ENCODE data around the gene SERPINE1. TPM values are rescaled to one million over a fixed set of nuclear protein-coding genes. Genes with fewer than 3 reads are reported as not detected.

SERPINE1 gene
- total RNA-seq, 1 experiment from 2014 or later = not detected

- Histone ChIP-seq H2AFZ (ENCODE audit: low read length) (0 out of 2 replicates have a peak within 1 kb of the TSS, but pooled peaks have one; percentile 58), H3K36me3 (ENCODE audit: insufficient read depth, low read length) (peaks cover 4% of the 10 kb centered on the region; the same call in 1 of the 2 replicates), H3K9me2 (replicated peaks; ENCODE audit: insufficient read depth, low read length) (no peaks in the 10 kb centered on the region), H4K20me1 (ENCODE audit: insufficient read depth, low read depth, low read length) (no peaks in the 10 kb centered on the region), H3K27ac (ENCODE audit: low read length) (peak within 1 kb of the TSS; percentile 63), H3K27me3 (ENCODE audit: low read length) (no peaks in the 10 kb centered on the region), H3K4me1 (ENCODE audit: low read length) (peaks cover 21% of the 10 kb centered on the region), H3K4me2 (ENCODE audit: low read depth, low read length, poor library complexity, severe bottlenecking) (peak within 1 kb of the TSS; percentile 82), H3K4me3 (ENCODE audit: low read length) (peak within 1 kb of the TSS; percentile 84), H3K79me2 (ENCODE audit: low read length) (peaks cover 24% of the 10 kb centered on the region), H3K9ac (ENCODE audit: low read length) (peak within 1 kb of the TSS; percentile 97), H3K9me3 (ENCODE audit: low read length) (no peaks in the 10 kb centered on the region)
- DNase-seq = peak; percentile 98
Measured at GRCh38 chr7:101153969-101154692, 27.2 kb downstream of the SERPINE1 start, which contains the start of gene AP1S1. Gene AP1S1 (plus strand): TSS chr7:101154476. CDS start chr7:101154515, 39 bp downstream.

GRCh38 chr7:101154693-101155102 lies 27.8 kb downstream of the SERPINE1 start:
- Histone ChIP-seq H3K36me3 (ENCODE audit: insufficient read depth, low read length) (peaks cover 4% of the 10 kb centered on the region; the same call in 1 of the 2 replicates), H3K9me3 (ENCODE audit: low read length) (no peaks in the 10 kb centered on the region), H3K4me3 (ENCODE audit: low read length) (peak overlapping the region; percentile 84), H3K79me2 (ENCODE audit: low read length) (peaks cover 24% of the 10 kb centered on the region), H3K27ac (ENCODE audit: low read length) (peak overlapping the region; percentile 63), H3K4me2 (ENCODE audit: low read depth, low read length, poor library complexity, severe bottlenecking) (peak overlapping the region; percentile 82), H3K4me1 (ENCODE audit: low read length) (peaks cover 21% of the 10 kb centered on the region), H2AFZ (ENCODE audit: low read length) (0 out of 2 replicates have a peak overlapping the region, but pooled peaks have one; percentile 58), H3K27me3 (ENCODE audit: low read length) (no peaks in the 10 kb centered on the region), H4K20me1 (ENCODE audit: insufficient read depth, low read depth, low read length) (no peaks in the 10 kb centered on the region), H3K9ac (ENCODE audit: low read length) (peak overlapping the region; percentile 97), H3K9me2 (replicated peaks; ENCODE audit: insufficient read depth, low read length) (no peaks in the 10 kb centered on the region)
- peak; percentile 63 for DNase-seq

- Histone ChIP-seq H3K27me3 (ENCODE audit: low read length) (no peaks in the 10 kb centered on the region), H3K9ac (ENCODE audit: low read length) (peak overlapping the region; percentile 97), H2AFZ (ENCODE audit: low read length) (no peak overlapping the region), H3K4me3 (ENCODE audit: low read length) (peak overlapping the region; percentile 84), H3K9me2 (replicated peaks; ENCODE audit: insufficient read depth, low read length) (no peaks in the 10 kb centered on the region), H3K36me3 (ENCODE audit: insufficient read depth, low read length) (peaks cover 4% of the 10 kb centered on the region; the same call in 1 of the 2 replicates), H4K20me1 (ENCODE audit: insufficient read depth, low read depth, low read length) (no peaks in the 10 kb centered on the region), H3K4me1 (ENCODE audit: low read length) (peaks cover 21% of the 10 kb centered on the region), H3K4me2 (ENCODE audit: low read depth, low read length, poor library complexity, severe bottlenecking) (peak overlapping the region; percentile 82), H3K79me2 (ENCODE audit: low read length) (peaks cover 24% of the 10 kb centered on the region), H3K9me3 (ENCODE audit: low read length) (no peaks in the 10 kb centered on the region), H3K27ac (ENCODE audit: low read length) (peak overlapping the region; percentile 63)
- DNase-seq = no peak
Measured at GRCh38 chr7:101155303-101155702, 28.4 kb downstream of the SERPINE1 start.

GRCh38 chr7:101156277-101156676 lies 29.4 kb downstream of the SERPINE1 start:
- Histone ChIP-seq H3K4me2 (ENCODE audit: low read depth, low read length, poor library complexity, severe bottlenecking) (no peak overlapping the region), H3K9me2 (replicated peaks; ENCODE audit: insufficient read depth, low read length) (no peaks in the 10 kb centered on the region), H4K20me1 (ENCODE audit: insufficient read depth, low read depth, low read length) (no peaks in the 10 kb centered on the region), H3K79me2 (ENCODE audit: low read length) (peaks cover 24% of the 10 kb centered on the region), H3K36me3 (ENCODE audit: insufficient read depth, low read length) (peaks cover 4% of the 10 kb centered on the region; the same call in 1 of the 2 replicates), H3K27me3 (ENCODE audit: low read length) (no peaks in the 10 kb centered on the region), H3K27ac (ENCODE audit: low read length) (no peak overlapping the region), H2AFZ (ENCODE audit: low read length) (no peak overlapping the region), H3K4me1 (ENCODE audit: low read length) (peaks cover 21% of the 10 kb centered on the region), H3K9ac (ENCODE audit: low read length) (no peak overlapping the region), H3K4me3 (ENCODE audit: low read length) (no peak overlapping the region), H3K9me3 (ENCODE audit: low read length) (no peaks in the 10 kb centered on the region)
- DNase-seq = no peak

GRCh38 chr7:101156866-101157589 lies 30.1 kb downstream of the SERPINE1 start:
- DNase-seq = no peak
- no peaks in the 10 kb centered on the region for H3K9me3 ChIP-seq (ENCODE audit: low read length)
- H3K9me2 ChIP-seq (replicated peaks; ENCODE audit: insufficient read depth, low read length) = no peaks in the 10 kb centered on the region
- no peaks in the 10 kb centered on the region for H3K27me3 ChIP-seq (ENCODE audit: low read length)
- H3K4me2 ChIP-seq (ENCODE audit: low read depth, low read length, poor library complexity, severe bottlenecking) = no peak overlapping the region
- no peaks in the 10 kb centered on the region for H4K20me1 ChIP-seq (ENCODE audit: insufficient read depth, low read depth, low read length)
- H3K27ac ChIP-seq (ENCODE audit: low read length) = no peak overlapping the region
- H3K4me3 ChIP-seq (ENCODE audit: low read length) = no peak overlapping the region
- peaks cover 4% of the 10 kb centered on the region; the same call in 1 of the 2 replicates for H3K36me3 ChIP-seq (ENCODE audit: insufficient read depth, low read length)
- H3K79me2 ChIP-seq (ENCODE audit: low read length) = peaks cover 24% of the 10 kb centered on the region
- no peak overlapping the region for H3K9ac ChIP-seq (ENCODE audit: low read length)
- peaks cover 23% of the 10 kb centered on the region for H3K4me1 ChIP-seq (ENCODE audit: low read length)
- H2AFZ ChIP-seq (ENCODE audit: low read length) = no peak overlapping the region

GRCh38 chr7:101159696-101160674 lies 33.1 kb downstream of the SERPINE1 start:
- Histone ChIP-seq H2AFZ (ENCODE audit: low read length) (no peak overlapping the region), H3K36me3 (ENCODE audit: insufficient read depth, low read length) (peaks cover 4% of the 10 kb centered on the region; the same call in 1 of the 2 replicates), H3K4me2 (ENCODE audit: low read depth, low read length, poor library complexity, severe bottlenecking) (no peak overlapping the region), H3K9ac (ENCODE audit: low read length) (no peak overlapping the region), H4K20me1 (ENCODE audit: insufficient read depth, low read depth, low read length) (peaks cover 12% of the 10 kb centered on the region), H3K4me1 (ENCODE audit: low read length) (peaks cover 39% of the 10 kb centered on the region), H3K9me3 (ENCODE audit: low read length) (no peaks in the 10 kb centered on the region), H3K27ac (ENCODE audit: low read length) (no peak overlapping the region), H3K27me3 (ENCODE audit: low read length) (no peaks in the 10 kb centered on the region), H3K79me2 (ENCODE audit: low read length) (peaks cover 23% of the 10 kb centered on the region), H3K4me3 (ENCODE audit: low read length) (no peak overlapping the region), H3K9me2 (replicated peaks; ENCODE audit: insufficient read depth, low read length) (no peaks in the 10 kb centered on the region)
- no peak for DNase-seq

- H3K9me2 ChIP-seq (replicated peaks; ENCODE audit: insufficient read depth, low read length) = no peaks in the 10 kb centered on the region
- H3K4me3 ChIP-seq (ENCODE audit: low read length) = no peak overlapping the region
Measured at GRCh38 chr7:101160910-101161309, 34.0 kb downstream of the SERPINE1 start.

More at GRCh38 chr7:101160910-101161309, 34.0 kb downstream of the SERPINE1 start:
- H3K27me3 ChIP-seq (ENCODE audit: low read length) = no peaks in the 10 kb centered on the region
- H3K27ac ChIP-seq (ENCODE audit: low read length) = no peak overlapping the region
- H3K4me2 ChIP-seq (ENCODE audit: low read depth, low read length, poor library complexity, severe bottlenecking) = no peak overlapping the region
- peaks cover 4% of the 10 kb centered on the region; the same call in 1 of the 2 replicates for H3K36me3 ChIP-seq (ENCODE audit: insufficient read depth, low read length)
- H3K79me2 ChIP-seq (ENCODE audit: low read length) = peaks cover 14% of the 10 kb centered on the region; the same call in 1 of the 2 replicates
- no peaks in the 10 kb centered on the region for H3K9me3 ChIP-seq (ENCODE audit: low read length)
- DNase-seq = no peak
- H2AFZ ChIP-seq (ENCODE audit: low read length) = no peak overlapping the region
- H3K9ac ChIP-seq (ENCODE audit: low read length) = no peak overlapping the region
- H4K20me1 ChIP-seq (ENCODE audit: insufficient read depth, low read depth, low read length) = peaks cover 18% of the 10 kb centered on the region
- H3K4me1 ChIP-seq (ENCODE audit: low read length) = peaks cover 39% of the 10 kb centered on the region
